GM12801 (cell line): ENCODE measurements around the gene FBXO33.

Experiments
- CTCF ChIP-seq: IDR thresholded peaks from one replicate; pipeline ENCODE4 v1.5.1; 2011; ENCODE audit warnings: control low read depth; ENCODE audit not compliant: insufficient read length; ENCODE audit errors: extremely low read depth

The FBXO33 gene

GRCh38 chr14:39406560-39406959, 25.7 kb downstream of the FBXO33 start:
- no peak for TF ChIP-seq CTCF

GRCh38 chr14:39398382-39398781, 33.9 kb downstream of the FBXO33 start:
- TF ChIP-seq CTCF, result no peak

- no peak for TF ChIP-seq CTCF
Measured at GRCh38 chr14:39396448-39396847, 35.8 kb downstream of the FBXO33 start.

- TF ChIP-seq CTCF, result no peak
Measured at GRCh38 chr14:39395555-39396254, 36.5 kb downstream of the FBXO33 start.

GRCh38 chr14:39393289-39393688, 38.9 kb downstream of the FBXO33 start:
- no peak for TF ChIP-seq CTCF

GRCh38 chr14:39384177-39384576, 48.1 kb downstream of the FBXO33 start:
- no peak for TF ChIP-seq CTCF

GRCh38 chr14:39383741-39384140, 48.5 kb downstream of the FBXO33 start:
- no peak for TF ChIP-seq CTCF
